Spleen (tissue), 7 donors: ENCODE data around the gene TENM3.

Source experiments
- POLR2A ChIP-seq, 3 donors: fragments of 450-650 bp; IDR thresholded peaks; one replicate each; pipeline ENCODE4 v1.5.1; 2017; ENCODE audit warnings: antibody characterized with exemption in 3 of 3, mild to moderate bottlenecking in 1 of 3
- TF ChIP-seq, protein P1 (sequence below), 11 experiments: fragments of 200-600 bp in 7 of 11; fragments of 450-650 bp in 4 of 11; sonication (generic) in 4 of 11; IDR thresholded peaks in 8 of 11; conservative IDR thresholded peaks in 3 of 11; 1 replicate in 7 of 11; 2 replicates in 4 of 11; pipeline versions ENCODE4 v1.4.0 to v1.8.0; 2016 to 2021; ENCODE audit warnings: antibody characterized with exemption in 11 of 11, inconsistent platforms in 4 of 11, mild to moderate bottlenecking in 1 of 11
- donor health status: DM: no; HTN: no; CAD: no; lungs with moderate emphysema.
- donor health status: DM: no; HTN: no; CAD: no.
- donor health status: DM: no; HTN: no; CAD: no.

GRCh38 chr4:182478475-182478874 is 235.3 kb downstream of the TENM3 start:
- TF ChIP-seq, protein P1, sequence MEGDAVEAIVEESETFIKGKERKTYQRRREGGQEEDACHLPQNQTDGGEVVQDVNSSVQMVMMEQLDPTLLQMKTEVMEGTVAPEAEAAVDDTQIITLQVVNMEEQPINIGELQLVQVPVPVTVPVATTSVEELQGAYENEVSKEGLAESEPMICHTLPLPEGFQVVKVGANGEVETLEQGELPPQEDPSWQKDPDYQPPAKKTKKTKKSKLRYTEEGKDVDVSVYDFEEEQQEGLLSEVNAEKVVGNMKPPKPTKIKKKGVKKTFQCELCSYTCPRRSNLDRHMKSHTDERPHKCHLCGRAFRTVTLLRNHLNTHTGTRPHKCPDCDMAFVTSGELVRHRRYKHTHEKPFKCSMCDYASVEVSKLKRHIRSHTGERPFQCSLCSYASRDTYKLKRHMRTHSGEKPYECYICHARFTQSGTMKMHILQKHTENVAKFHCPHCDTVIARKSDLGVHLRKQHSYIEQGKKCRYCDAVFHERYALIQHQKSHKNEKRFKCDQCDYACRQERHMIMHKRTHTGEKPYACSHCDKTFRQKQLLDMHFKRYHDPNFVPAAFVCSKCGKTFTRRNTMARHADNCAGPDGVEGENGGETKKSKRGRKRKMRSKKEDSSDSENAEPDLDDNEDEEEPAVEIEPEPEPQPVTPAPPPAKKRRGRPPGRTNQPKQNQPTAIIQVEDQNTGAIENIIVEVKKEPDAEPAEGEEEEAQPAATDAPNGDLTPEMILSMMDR (IDR thresholded peaks at IDR 0.05 in 8 of 11, conservative IDR thresholded peaks at IDR 0.05 in 3 of 11), result peak in 9 of 11 experiments; percentile 22 to 73 (median 60)
- no peak for TF ChIP-seq POLR2A (IDR thresholded peaks at IDR 0.05)
